Trophoblast cell (in vitro differentiated cells and primary cell): ENCODE results near the gene LRRN1. TPM values are rescaled to one million over a fixed set of nuclear protein-coding genes. Genes with fewer than 3 reads are reported as not detected.

ENCODE experiments used
- DNase-seq, 2 donors: peaks; one replicate each; pipeline ENCODE4 v3.0.0-alpha.2; 2016
- H2AFZ ChIP-seq: 2 replicates; pipeline ENCODE4 v1.6.1; 2013; ENCODE audit warnings: low read length, moderate library complexity, mild to moderate bottlenecking; ENCODE audit not compliant: insufficient read depth, poor library complexity
- H2AK5ac ChIP-seq: 2 replicates; pipeline ENCODE4 v1.6.1; 2013; ENCODE audit warnings: mild to moderate bottlenecking, low read length
- H2BK120ac ChIP-seq: 2 replicates; pipeline ENCODE4 v1.6.1; 2013; ENCODE audit warnings: low read length, mild to moderate bottlenecking, moderate library complexity; ENCODE audit not compliant: insufficient read depth, poor library complexity
- H2BK12ac ChIP-seq: 2 replicates; pipeline ENCODE4 v1.6.1; 2013; ENCODE audit warnings: mild to moderate bottlenecking, low read length, moderate library complexity
- H2BK5ac ChIP-seq: 2 replicates; pipeline ENCODE4 v1.6.1; 2013; ENCODE audit warnings: low read length, low read depth, moderate library complexity, mild to moderate bottlenecking; ENCODE audit not compliant: poor library complexity
- H3K14ac ChIP-seq: 2 replicates; pipeline ENCODE4 v1.6.1; 2013; ENCODE audit warnings: mild to moderate bottlenecking, low read length
- H3K18ac ChIP-seq: 2 replicates; pipeline ENCODE4 v1.6.1; 2013; ENCODE audit warnings: mild to moderate bottlenecking, low read length
- H3K23ac ChIP-seq: 2 replicates; pipeline ENCODE4 v1.6.1; 2013; ENCODE audit warnings: low read length
- H3K27ac ChIP-seq: 2 replicates; pipeline ENCODE4 v1.5.1; 2013; ENCODE audit warnings: low read depth, mild to moderate bottlenecking, inconsistent platforms, low read length, moderate library complexity
- H3K27me3 ChIP-seq: 2 replicates; pipeline ENCODE4 v1.6.1; 2013; ENCODE audit warnings: inconsistent platforms, mild to moderate bottlenecking, low read length, moderate library complexity; ENCODE audit not compliant: insufficient read depth
- H3K36me3 ChIP-seq, 2 experiments: 1 replicate in 1 of 2; 2 replicates in 1 of 2; pipeline ENCODE4 v1.6.1; 2013; ENCODE audit warnings: low read length in 2 of 2, mild to moderate bottlenecking in 2 of 2, moderate library complexity in 1 of 2; ENCODE audit not compliant: insufficient read depth in 2 of 2, control insufficient read depth in 1 of 2
- H3K4ac ChIP-seq: 2 replicates; pipeline ENCODE4 v1.6.1; 2013; ENCODE audit warnings: low read depth, mild to moderate bottlenecking, low read length, moderate library complexity
- H3K4me1 ChIP-seq, 2 experiments: 1 replicate in 1 of 2; 2 replicates in 1 of 2; pipeline ENCODE4 v1.6.1; 2013; ENCODE audit warnings: low read length in 2 of 2, mild to moderate bottlenecking in 2 of 2, moderate library complexity in 1 of 2; ENCODE audit not compliant: insufficient read depth in 2 of 2, control insufficient read depth in 1 of 2
- H3K4me2 ChIP-seq: 2 replicates; pipeline ENCODE4 v1.6.1; 2013; ENCODE audit warnings: inconsistent platforms, mild to moderate bottlenecking, low read length, moderate library complexity
- H3K4me3 ChIP-seq: 2 replicates; pipeline ENCODE4 v1.5.1; 2013; ENCODE audit warnings: mild to moderate bottlenecking, low read depth, low read length, inconsistent platforms
- H3K79me1 ChIP-seq: one replicate; pipeline ENCODE4 v1.6.1; 2013; ENCODE audit warnings: low read length
- H3K79me2 ChIP-seq: 2 replicates; pipeline ENCODE4 v1.6.1; 2013; ENCODE audit warnings: low read length, mild to moderate bottlenecking; ENCODE audit not compliant: control insufficient read depth, insufficient read depth, poor library complexity
- H3K9ac ChIP-seq: 2 replicates; pipeline ENCODE4 v1.6.1; 2013; ENCODE audit warnings: mild to moderate bottlenecking, low read length
- H3K9me3 ChIP-seq: 2 replicates; pipeline ENCODE4 v1.6.1; 2013; ENCODE audit warnings: low read depth, mild to moderate bottlenecking, control low read depth, inconsistent platforms, low read length; ENCODE audit not compliant: insufficient read depth
- H4K12ac ChIP-seq: 2 replicates; pipeline ENCODE4 v1.6.1; 2013; ENCODE audit warnings: low read depth, mild to moderate bottlenecking, low read length, moderate library complexity
- H4K8ac ChIP-seq: 2 replicates; pipeline ENCODE4 v1.6.1; 2013; ENCODE audit warnings: low read depth, mild to moderate bottlenecking, low read length, moderate library complexity
- H4K91ac ChIP-seq: one replicate; pipeline ENCODE4 v1.6.1; 2013; ENCODE audit warnings: low read depth, mild to moderate bottlenecking, low read length, moderate library complexity
- WGBS: extraction: QIAGEN DNeasy Blood & Tissue Kit; methylation state at CpG from one replicate; pipeline ENCODE4 v1.1.7; 2013; ENCODE audit warnings: missing lambda C conversion rate; ENCODE audit not compliant: insufficient read length, insufficient coverage; ENCODE audit errors: extremely low coverage; 5-methylcytosine and 5-hydroxymethylcytosine counted together
- polyA plus RNA-seq: library from polyadenylated mRNA; stranded (reverse); fragments of 200-250 nt; gene quantifications from 2 replicates; pipeline ENCODE4 v1.2.3, GENCODE V29; 2013

The LRRN1 gene
- 338 TPM in 2 replicates for polyA plus RNA-seq

- DNase-seq, result peak in 1 of 2 donors; percentile 26
- Histone ChIP-seq H3K14ac (peak within 1 kb of the TSS; percentile 98), H4K91ac (peak within 1 kb of the TSS; percentile 97), H4K12ac (peak within 1 kb of the TSS; percentile 82), H3K18ac (peak within 1 kb of the TSS; percentile 97), H3K27ac (peak within 1 kb of the TSS; percentile 93), H4K8ac (peak within 1 kb of the TSS; percentile 92), H3K4me3 (peak within 1 kb of the TSS; percentile 97), H2BK5ac (peak within 1 kb of the TSS; percentile 86), H3K9me3 (no peaks in the 10 kb centered on the region), H2AFZ (peak within 1 kb of the TSS; percentile 84), H3K23ac (no peak within 1 kb of the TSS), H3K4me2 (peak within 1 kb of the TSS; percentile 79), H3K79me2 (peaks cover 25% of the 10 kb centered on the region), H2BK120ac (peak within 1 kb of the TSS; percentile 96), H3K9ac (peak within 1 kb of the TSS; percentile 100), H3K36me3 (peaks cover 5 to 7% of the 10 kb centered on the region in 2 experiments), H3K4me1 (peaks cover 2 to 4% of the 10 kb centered on the region in 2 experiments), H2BK12ac (peak within 1 kb of the TSS; percentile 51), H2AK5ac (peak within 1 kb of the TSS; percentile 55), H3K79me1 (peaks cover 22% of the 10 kb centered on the region), H3K27me3 (no peaks in the 10 kb centered on the region), H3K4ac (peak within 1 kb of the TSS; percentile 96)
- no CpG with 5 or more reads among the region's 102 CpGs for WGBS
These were observed at the start of gene LRRN1 for GRCh38 chr3:3799173-3800079. LRRN1 (plus strand) TSS chr3:3799431; CDS start chr3:3844642, 45,211 bp downstream.

- no peak overlapping the region for H3K27ac ChIP-seq
- no peak overlapping the region for H2AK5ac ChIP-seq
- no peak overlapping the region for H2BK120ac ChIP-seq
- H4K91ac ChIP-seq, result no peak overlapping the region
- H3K4ac ChIP-seq, result no peak overlapping the region
- no CpG with 5 or more reads among the region's 3 CpGs for WGBS
- H3K18ac ChIP-seq, result no peak overlapping the region
- no peak overlapping the region for H3K4me3 ChIP-seq
- no peak overlapping the region for H2BK12ac ChIP-seq
- H3K36me3 ChIP-seq, result no peaks in the 10 kb centered on the region
- no peaks in the 10 kb centered on the region for H3K79me2 ChIP-seq
- no peaks in the 10 kb centered on the region for H3K9me3 ChIP-seq
- H2AFZ ChIP-seq, result no peak overlapping the region
- peaks cover 2% of the 10 kb centered on the region for H3K79me1 ChIP-seq
- no peaks in the 10 kb centered on the region for H3K27me3 ChIP-seq
- H3K4me1 ChIP-seq, result peaks cover 0 to 2% of the 10 kb centered on the region in 2 experiments
- H2BK5ac ChIP-seq, result no peak overlapping the region
- no peak overlapping the region for H4K12ac ChIP-seq
- H4K8ac ChIP-seq, result no peak overlapping the region
- no peak overlapping the region for H3K9ac ChIP-seq
- H3K4me2 ChIP-seq, result no peak overlapping the region
- H3K23ac ChIP-seq, result no peak overlapping the region
- no peak for DNase-seq
- peak overlapping the region; percentile 25 for H3K14ac ChIP-seq
These were observed 45.8 kb upstream of the LRRN1 start for GRCh38 chr3:3753416-3753815.

- Histone ChIP-seq H3K9me3 (no peaks in the 10 kb centered on the region), H3K79me2 (no peaks in the 10 kb centered on the region), H4K8ac (no peak overlapping the region), H3K14ac (no peak overlapping the region), H3K9ac (no peak overlapping the region), H3K4me2 (no peak overlapping the region), H3K4me1 (peaks cover 0 to 2% of the 10 kb centered on the region in 2 experiments), H3K27ac (no peak overlapping the region), H3K4me3 (no peak overlapping the region), H2BK120ac (no peak overlapping the region), H2AK5ac (no peak overlapping the region), H4K12ac (no peak overlapping the region), H3K18ac (no peak overlapping the region), H3K4ac (no peak overlapping the region), H2BK12ac (no peak overlapping the region), H3K27me3 (no peaks in the 10 kb centered on the region), H4K91ac (no peak overlapping the region), H3K36me3 (no peaks in the 10 kb centered on the region), H2AFZ (no peak overlapping the region), H2BK5ac (no peak overlapping the region), H3K79me1 (no peaks in the 10 kb centered on the region), H3K23ac (no peak overlapping the region)
- no CpG with 5 or more reads among the region's 4 CpGs for WGBS
- no peak for DNase-seq
These were observed 33.6 kb upstream of the LRRN1 start for GRCh38 chr3:3765661-3766060.

GRCh38 chr3:3766140-3766539 is 33.1 kb upstream of the LRRN1 start:
- Histone ChIP-seq H3K23ac (no peak overlapping the region), H3K18ac (no peak overlapping the region), H3K4me2 (no peak overlapping the region), H3K79me1 (no peaks in the 10 kb centered on the region), H3K79me2 (no peaks in the 10 kb centered on the region), H3K27me3 (no peaks in the 10 kb centered on the region), H3K9me3 (no peaks in the 10 kb centered on the region), H3K14ac (no peak overlapping the region), H2BK5ac (no peak overlapping the region), H3K36me3 (no peaks in the 10 kb centered on the region), H3K4ac (no peak overlapping the region), H4K8ac (no peak overlapping the region), H3K27ac (no peak overlapping the region), H3K4me3 (no peak overlapping the region), H3K9ac (no peak overlapping the region), H2BK12ac (no peak overlapping the region), H2BK120ac (no peak overlapping the region), H4K12ac (no peak overlapping the region), H2AFZ (no peak overlapping the region), H4K91ac (no peak overlapping the region), H2AK5ac (no peak overlapping the region), H3K4me1 (peaks cover 0 to 2% of the 10 kb centered on the region in 2 experiments)
- no peak for DNase-seq
- WGBS, result no CpG with 5 or more reads among the region's 1 CpG
